CD4-positive, alpha-beta T cell treated with Interleukin-17A for 4 hours (primary cell): ENCODE measurements around the gene CRYBB3.
A peak's percentile ranks its signal among the peaks of the same experiment; 100 is the strongest.

Experiments
- DNase-seq: peaks from one replicate; pipeline ENCODE4 v3.0.0-alpha.2; 2020; ENCODE audit warnings: mixed read lengths

CRYBB3 gene

DNA sequence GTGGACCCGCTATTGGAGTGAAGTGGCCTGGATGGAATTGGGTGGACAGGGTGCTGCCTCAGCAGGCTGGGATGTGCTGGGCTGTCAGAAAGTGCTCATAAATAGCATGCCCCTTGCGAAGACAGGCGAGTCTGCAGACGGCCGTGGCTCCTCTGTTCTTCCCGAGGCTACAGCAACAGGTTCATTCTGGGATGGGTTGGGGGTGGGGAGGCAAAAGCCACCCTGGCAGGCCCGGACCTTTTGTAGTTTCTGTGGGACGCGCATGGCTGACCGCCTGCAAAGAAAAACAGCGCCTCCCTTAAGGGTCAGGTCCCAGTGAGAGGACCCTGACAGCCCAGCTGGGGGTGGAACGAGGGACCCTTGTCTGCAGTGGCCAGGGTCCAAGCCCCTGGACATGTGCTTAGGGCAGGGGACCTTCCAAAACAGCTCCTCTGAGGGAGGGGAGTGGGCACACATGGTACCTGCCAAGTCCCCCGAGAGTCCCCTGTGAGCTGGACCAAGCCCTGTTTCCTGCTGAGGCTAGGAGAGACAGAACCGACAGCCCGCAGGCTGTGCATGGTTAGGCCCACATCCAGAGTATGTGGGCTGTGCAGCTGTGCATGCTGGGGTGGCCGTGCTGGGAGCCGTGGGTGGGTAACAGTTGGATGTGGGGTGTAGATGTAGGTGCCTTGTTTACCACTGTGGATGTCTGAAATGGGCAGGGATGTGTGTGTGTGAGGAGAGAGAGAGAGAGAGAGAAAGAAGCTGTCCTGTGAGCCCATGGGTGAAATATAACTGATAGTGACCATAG lies at the start of gene CRYBB3:
CRYBB3 (plus strand) TSS at position 128 of the 790 bp plus-strand sequence. CDS start 1,539 bp downstream, outside the sequence.
- DNase-seq, result no peak

DNA sequence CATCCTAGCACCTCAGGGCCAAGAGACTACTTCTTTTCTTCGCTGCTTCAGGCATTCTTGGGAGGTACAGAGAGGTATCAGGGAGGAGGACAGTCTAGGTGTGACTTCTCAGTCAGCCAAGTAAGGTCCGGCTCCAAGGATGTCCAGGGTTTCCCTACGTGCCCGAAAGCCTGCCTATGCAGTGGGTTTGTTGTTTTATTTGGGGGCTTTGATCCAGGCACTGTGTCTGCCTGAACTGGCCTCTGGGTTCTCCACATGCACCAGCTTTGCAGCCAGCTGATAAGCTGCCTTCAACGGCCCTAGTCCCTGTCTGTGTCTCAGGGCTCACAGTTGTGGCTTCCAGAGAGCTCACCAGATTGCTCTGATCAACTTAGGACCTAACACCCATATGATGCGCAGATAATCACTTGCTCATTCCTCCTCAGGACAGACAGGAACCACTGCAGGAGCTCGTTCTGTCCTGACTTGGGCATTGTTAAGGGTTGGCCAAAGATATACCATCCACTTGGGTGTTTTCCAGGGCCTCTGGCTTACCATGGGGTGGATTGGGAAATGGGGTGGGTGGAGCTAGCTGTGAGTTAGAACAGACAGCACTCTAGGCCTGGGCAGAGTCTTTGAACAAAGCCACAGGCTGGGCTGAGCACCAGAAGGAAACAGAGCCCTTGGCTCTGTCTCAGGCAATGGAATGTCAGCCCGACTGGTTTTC lies 45.5 kb upstream of the CRYBB3 start:
- DNase-seq, result no peak

DNA sequence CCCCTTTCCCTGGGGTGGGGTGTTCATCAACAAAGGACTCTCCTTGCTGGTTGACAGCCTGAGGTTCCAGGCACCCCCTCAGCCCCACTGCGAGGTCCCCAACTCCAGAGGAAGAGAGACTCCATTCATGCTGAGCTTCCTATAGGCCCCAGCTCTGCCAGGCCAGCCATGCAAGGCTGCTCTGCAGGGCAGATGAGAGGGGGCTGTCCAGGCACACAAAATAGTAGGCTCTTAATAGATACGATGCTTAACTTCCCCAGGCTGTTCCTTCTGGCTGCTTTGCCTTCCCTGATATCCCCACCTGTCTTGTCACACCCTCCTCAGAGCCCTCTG lies 45.0 kb upstream of the CRYBB3 start:
- DNase-seq, result no peak

DNA sequence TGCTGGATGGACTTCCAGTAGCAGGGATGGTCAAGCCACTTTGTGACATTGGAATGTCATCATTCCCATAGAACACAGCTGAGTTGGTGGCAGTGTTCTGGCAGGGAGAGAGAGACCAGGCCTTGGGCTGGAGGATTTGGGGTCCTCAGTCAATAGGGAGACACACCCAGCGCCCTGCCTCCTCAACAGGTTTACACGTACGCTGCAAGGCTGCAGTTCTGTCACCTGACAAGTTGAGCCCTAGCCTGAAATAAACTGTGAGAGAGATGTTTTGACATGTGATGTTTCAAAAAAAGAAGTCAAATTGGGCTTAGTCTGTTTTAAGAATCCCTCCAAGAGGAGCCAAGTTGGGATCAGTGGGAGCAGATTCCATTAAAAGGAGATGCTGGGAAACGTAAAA lies 42.9 kb upstream of the CRYBB3 start:
- DNase-seq, result no peak

DNA sequence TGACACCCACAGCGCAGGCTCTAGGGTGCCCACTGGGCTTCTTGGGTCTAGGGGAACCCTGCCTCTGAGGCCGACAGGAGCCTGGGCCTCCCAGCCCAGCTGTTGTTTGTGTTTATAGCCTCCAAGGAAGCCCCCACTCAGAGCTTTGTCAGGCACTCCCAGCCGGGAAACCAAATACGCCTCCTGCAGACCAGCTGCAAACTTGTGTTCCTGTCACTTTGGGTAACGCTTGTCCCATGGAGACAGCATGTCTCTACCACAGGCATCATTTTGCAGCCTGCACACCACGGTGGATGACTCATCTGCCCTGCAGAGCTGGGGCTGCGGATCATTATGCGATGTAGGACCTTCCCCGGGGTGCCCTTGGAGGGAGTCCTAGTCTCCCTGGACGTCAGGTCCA lies 40.6 kb upstream of the CRYBB3 start:
- no peak for DNase-seq

DNA sequence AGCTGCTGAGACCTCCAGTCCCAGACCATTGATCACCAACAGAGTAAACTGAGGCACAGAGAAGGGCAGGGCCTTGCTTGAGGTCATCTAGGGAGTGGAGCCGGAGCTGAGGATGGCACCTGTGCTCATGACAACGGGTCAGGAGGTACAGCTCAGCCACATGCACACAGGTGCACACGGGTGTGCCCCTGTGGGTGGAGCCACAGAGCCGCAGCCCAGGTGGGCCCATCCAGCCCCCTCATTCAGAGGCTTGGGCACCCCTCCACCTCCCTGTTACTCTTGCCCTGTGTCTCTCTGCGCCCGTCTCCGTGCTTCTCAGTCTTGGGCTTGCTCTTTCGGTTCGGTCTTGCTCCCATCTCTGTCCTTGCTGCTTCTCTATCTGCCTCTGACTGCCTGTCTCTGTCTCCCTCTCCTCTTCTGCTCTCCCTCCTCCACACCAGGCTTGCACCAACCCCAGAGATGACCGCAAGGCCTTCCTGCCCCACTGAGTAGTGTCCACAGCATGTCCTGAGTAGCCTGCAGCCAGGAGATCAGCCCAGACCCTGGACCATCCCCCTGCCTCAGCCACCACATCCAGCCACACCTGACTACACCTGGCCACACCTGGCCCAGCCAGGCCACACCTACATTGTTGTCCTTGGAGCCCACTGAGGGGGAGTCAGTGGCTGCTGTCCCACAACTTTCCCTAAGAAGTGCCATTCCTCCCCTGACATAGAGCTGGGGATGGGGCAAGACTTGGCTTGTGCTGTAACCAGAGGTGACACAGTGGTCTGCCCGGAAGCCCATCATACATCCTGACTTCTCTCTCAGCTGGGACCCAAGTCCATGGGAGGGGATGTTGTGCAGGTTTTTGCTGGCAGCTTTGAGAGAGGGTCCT lies 39.3 kb upstream of the CRYBB3 start:
- DNase-seq, result no peak

DNA sequence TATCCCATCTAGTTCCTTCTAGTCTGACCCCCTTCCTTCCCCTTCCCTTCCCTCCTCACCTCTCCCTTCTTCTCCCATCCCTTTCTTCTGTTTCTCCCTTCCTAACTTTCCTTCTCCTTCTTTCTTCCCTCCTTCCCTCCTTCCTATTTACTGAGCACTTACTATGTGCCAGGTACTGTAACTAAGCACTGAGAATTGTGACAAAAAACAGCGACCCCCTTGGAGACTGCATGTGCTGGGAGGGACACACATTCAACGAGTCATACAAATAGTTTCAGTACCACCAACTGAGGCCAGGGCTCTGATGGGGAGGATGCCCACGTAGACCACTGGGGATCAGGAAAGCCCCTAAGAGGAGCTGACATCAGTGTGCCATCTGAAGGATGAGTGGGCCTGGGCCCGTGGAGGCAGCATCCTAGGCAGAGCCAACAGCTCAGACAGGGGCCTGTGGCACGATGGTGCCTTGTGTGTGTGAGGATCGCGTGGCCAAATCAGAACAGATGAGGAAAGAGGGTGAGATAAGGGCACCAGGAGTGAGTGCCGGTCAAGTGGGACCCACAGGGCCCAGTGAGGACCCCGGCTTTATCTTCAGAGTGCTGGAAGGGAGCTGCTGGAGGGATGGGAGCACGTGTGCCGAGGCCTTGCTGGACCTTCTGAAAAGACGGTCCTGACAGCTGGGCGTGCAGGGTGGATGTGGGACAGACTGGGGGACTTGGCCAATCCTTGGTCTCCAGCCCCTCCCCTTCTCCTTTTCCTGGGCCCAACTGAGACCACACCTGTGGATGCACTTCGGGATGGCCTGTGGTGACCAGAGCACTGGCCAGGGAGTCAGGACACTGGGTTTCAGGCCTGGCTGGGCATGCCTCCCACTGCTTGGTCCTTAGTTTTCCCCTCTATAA lies 38.4 kb upstream of the CRYBB3 start:
- DNase-seq, result no peak

DNA sequence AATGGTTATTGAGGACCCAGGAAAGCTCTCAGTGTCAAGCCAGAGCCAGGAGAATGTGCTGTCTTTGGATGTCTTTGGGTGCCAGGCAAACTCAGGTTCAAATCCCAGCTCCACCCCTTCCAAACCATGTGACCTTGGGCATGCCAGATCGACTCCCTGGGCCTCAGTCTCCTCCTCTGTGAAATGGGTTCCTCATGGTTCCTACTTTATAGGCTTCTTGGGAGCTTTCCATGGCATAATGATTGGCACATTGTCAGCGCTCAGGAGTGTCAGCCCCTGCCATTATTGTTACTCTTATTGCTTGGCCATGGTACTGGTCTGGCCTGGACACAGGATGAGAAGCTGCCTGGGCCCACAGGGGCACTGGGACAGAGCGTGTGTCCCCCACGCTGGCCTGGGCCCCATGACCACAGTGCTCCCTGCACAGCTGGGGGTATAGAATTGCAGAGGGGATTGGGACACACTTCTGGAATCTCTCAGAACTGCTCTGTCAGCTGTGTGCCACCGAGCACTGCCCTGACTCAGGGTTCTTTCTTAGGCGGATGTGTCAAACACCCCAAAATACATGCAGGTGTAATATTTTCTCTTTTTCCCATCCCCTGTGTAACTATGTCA lies 37.6 kb upstream of the CRYBB3 start:
- DNase-seq, result no peak

DNA sequence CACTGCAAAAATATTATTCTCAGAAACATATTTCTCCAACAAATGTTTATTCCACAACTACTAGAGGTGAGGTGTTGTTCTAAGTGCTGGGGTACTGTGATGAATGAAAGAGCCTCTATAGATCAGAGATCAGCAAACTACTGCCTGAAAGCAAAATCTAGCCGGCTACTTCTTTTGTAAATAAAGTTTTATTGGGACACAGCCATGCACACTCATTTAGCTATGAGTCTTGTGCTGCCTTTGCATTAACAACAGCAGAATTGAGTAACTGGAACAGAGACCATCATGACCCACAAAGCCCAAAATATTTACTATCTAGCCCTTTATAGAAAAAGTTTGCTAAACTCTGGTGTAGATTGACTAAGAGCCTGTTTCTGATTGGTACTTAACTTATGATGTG lies 37.1 kb upstream of the CRYBB3 start:
- no peak for DNase-seq

DNA sequence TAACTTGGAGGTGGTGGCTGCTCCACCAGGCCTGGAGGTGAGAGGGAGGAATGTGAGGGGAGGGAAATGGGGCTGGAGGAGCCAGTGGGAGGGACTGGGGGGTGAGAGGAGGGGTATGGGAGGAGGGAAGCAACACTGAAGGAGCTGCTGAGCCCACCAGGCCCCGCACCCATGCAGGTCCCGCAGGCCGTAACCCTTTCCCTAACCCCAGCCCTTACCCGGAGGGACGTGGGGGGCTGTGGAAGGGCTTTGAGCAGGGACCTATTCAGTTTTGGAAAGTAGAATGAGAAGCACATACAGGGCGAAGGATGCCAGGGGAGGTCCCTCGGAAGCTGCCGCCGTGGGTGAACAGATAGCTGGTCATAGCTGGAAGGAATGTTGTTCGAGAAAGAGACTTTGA lies 33.9 kb upstream of the CRYBB3 start:
- no peak for DNase-seq

DNA sequence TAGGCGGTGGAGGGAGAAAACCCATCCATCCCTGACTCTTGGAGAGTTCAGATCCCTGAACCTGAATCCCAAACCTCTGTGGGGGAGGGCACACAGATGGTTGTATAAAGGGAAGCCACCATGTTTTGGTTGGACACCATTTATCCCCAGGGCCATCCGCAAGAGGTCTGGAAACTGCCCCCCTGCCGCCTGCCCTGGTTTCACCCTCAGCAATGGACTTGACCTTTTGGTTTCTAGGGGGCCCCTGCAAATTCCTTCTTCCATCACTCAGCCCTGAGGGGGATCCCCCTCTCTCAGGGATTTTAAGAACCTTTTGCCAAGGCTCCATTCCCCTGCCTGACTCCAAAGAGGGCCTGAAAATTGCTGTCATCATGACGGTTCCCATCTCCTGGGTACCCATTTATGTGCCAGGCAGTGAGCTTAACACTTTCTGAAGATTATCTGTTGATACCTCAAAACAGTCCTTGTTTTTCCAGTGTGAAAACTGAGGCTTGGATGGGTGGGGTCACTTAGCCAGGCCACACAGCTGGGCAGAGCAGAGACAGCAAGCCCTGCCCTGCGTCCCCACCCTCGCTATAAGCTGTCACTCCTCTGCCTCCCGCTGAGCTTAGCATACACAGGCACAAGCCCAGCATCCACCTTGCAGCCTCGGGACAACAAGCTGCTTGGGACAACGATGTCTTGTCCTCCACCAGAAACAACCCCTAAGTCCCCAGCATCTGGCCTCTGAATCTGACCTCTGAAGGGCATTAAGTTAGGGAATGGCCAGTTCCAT lies 33.2 kb upstream of the CRYBB3 start:
- DNase-seq, result no peak

DNA sequence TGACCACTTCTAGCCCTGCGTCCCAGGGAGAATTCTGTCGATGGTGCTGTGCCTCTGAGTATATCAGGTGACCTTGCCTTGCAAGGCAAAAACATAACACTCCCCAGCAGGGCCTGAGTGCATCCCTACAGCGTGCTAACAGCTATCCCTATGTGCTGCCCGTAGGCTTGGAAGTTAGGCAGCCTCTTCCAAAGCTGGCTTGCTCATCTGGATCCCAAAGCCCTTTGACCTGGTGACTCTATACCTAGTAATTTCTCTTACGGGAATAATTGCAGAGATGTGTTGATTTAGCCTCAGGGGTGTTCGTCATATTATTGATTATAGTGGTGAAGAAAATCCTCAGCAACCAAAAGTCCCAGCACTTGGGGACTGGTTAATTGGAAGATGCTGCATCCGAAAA lies 32.6 kb upstream of the CRYBB3 start:
- no peak for DNase-seq

DNA sequence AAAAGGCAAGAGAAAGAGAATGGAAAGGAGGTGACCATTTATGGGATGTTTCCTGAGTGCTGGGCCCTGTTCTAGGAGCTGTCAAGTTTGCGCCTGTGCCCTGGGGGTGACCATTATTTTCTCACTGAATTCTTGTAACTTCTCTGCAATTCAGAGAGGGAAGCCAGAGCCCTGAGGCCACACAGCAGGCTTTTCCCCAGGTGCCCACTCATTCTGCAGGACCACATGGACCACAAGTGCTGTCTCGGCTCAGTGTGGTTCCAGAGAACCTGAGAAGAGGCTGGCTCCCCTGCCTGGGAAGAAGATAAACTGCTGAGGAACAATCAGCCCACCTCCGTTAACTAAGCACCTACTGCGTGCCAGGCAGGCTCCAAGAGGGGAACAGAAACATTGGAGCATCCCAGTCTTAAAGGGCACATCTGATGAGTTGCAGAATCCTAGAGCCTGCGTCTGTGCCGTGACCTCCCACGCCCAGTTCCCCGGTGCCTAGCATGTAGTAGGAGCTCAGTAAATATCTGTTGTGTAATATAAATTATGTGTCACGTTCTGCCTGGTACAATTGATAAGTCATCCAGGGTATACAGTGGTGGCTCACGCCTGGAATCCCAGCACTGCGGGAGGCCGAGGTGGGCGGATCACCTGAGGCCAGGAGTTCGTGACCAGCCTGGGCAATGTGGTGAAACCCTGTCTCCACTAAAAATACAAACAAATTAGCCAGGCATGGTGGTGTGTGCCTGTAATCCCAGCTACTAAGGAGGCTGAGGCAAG lies 31.6 kb upstream of the CRYBB3 start:
- DNase-seq, result no peak

DNA sequence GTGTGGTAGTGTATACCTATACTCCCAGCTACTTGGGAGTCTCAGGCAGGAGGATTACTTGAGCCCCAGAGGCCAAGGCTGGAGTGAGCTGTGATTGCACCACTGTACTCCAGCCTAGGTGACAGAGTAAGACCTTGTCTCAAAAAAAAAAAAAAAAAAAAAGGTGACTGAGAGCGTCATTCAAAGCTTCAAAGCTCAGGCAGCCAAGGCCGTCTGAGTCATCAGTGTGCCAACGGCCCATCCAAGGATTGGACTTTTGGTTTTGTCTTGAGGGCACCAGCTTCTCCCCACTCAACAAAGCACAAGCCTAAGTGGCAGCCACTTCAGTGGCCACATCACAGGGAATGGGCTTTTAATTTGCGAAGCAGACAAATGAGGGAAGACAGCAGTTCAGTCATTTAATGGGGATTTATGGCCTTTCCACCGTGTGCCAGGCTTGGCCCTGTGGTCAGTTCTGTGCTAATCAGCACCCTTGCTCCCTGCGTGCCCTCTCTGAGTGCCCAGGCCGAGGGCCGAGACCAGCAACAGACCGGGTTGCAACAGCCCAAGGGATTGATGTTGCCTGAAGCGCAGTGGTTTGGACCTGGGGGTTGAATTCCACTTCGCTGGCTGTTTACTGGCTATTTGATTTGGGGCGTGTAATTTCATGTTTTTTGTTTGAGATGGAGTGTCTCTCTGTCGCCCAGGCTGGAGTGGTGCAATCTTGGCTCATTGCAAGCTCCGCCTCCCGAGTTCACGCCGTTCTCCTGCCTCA lies 30.2 kb upstream of the CRYBB3 start:
- DNase-seq, result no peak

DNA sequence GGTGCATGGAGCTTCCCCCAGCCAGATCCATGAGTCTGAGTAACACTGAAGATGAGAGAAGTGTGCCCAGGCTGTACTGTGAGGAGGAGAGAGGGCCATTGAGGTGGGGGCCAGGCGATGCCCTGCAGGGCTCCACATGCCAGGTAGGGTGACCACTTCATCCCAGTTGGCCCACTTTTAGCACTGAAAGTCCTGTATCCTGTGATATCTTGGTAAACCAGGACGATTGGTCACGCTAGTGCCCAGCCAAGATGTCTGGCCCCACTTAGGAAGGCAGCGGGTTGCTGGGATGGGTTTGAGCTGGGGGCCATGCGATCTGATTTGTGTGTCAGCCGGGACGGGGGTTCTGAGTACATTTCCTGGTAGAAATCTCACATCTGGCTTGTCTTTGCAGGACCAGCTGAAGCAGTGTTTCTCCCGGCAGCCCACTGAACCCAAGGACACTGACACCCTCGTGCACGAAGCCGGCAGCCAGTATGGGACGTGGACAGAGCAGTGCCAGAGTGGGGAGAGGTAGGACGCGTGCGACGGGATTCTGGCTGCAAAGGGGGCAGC lies 29.2 kb upstream of the CRYBB3 start:
- no peak for DNase-seq

DNA sequence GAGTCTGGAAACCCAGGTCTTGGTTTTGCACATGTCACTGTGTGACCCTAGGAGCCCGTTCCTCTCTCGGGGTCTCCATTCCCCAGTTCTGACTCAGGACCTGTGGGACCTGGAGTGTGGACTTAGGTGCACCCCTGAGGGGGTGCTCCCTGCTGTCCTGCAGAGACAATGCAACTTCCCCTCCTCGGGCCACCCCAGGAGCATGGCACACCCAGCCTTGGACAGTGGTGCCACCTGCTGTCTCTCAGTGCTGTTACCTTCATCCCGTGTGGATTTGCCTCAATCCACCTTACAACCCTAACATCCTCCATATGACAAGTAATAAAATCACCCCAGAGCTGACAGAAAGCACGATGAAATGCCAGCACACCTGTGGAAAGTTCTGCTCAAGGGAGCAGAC lies 27.5 kb upstream of the CRYBB3 start:
- DNase-seq, result peak; percentile 54

DNA sequence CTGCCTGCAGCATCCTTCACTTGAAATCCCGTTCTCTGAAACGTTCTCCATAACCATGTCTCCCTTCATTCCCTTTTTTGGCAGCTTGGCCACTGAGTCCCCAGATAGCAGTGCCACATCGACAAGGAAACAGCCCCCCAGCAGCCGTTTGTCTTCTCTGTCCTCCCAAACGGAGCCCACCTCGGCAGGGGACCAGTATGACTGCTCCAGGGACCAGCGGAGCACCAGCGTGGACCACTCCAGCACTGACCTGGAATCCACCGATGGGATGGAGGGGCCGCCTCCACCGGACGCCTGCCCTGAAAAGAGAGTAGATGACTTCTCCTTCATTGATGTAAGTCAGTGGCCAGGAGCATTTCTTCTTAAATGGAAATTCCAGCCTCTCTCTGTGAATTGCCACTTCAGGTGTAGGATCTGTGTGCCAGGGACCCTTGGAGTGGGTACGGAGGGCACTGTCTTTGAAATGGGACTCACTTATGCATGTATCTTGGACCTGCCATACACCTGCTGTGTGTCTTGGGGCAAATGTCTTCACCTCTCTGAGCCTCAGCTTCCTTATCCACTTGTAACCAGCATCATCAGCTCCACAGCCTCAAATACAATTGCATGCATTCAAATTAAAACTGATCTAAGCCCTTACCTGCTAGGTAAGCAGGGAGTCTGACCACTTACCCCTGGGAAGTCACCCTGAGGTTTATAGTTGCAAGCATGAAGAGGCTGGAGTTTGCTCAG lies 25.3 kb upstream of the CRYBB3 start:
- DNase-seq, result no peak

DNA sequence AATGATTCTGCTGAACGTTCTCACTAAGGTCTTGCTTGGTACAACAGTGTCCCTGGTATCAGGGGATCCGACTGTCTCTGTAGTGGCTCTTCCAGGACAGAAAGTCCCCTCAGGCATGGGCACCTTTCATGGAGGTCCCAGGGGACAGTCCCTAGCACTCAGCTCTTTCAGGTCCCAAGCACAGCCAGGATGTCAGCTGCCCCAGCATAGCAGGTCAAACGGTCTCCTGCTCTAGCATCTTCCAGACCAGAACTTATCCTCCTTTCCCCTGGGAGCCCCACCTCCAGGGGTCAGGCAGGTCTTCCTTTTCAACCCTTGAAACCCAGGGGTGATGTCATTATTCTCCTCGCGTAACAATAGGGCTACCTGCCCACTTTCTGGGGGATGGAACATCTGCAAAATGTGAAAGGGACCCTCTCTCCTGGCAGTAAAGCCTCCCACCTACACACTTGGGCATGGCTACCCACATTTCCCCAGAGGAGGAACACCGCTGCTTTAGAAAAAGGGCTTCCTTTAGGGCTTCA lies 24.7 kb upstream of the CRYBB3 start:
- DNase-seq, result no peak
